Loucy (cell line): ENCODE measurements around the gene FPR2.

Source experiments
- EZH2phosphoT487 ChIP-seq: fragments of 200-600 bp; IDR thresholded peaks from 2 replicates; pipeline ENCODE4 v1.6.1; 2018; ENCODE audit warnings: antibody characterized with exemption, mild to moderate bottlenecking, moderate library complexity, borderline replicate concordance
- TF ChIP-seq, protein P1 (sequence below): fragments of 200-600 bp; sonication (generic); conservative IDR thresholded peaks from 2 replicates; pipeline ENCODE4 v1.5.1; 2014; ENCODE audit warnings: mild to moderate bottlenecking, antibody characterized with exemption, low read length

DNA sequence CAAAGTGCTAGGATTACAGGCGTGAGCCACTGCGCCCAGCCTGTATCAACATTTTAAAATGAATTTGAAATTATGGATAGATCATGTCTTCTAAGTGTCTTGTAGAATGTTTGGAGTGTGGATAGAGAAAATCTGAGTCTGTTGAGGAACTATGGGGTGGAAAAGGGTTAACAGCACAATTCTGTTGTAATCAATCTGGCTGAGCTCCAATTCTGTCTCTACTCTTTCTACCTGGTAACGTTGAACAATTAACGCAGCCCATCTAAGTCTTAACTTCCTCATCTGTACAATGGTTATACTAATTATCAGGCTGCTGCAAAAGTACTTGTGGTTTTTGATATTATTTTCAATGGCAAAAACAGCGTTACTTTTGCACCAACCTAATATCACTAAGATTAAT, 4.1 kb downstream of the FPR2 start:
- TF ChIP-seq, protein P1, sequence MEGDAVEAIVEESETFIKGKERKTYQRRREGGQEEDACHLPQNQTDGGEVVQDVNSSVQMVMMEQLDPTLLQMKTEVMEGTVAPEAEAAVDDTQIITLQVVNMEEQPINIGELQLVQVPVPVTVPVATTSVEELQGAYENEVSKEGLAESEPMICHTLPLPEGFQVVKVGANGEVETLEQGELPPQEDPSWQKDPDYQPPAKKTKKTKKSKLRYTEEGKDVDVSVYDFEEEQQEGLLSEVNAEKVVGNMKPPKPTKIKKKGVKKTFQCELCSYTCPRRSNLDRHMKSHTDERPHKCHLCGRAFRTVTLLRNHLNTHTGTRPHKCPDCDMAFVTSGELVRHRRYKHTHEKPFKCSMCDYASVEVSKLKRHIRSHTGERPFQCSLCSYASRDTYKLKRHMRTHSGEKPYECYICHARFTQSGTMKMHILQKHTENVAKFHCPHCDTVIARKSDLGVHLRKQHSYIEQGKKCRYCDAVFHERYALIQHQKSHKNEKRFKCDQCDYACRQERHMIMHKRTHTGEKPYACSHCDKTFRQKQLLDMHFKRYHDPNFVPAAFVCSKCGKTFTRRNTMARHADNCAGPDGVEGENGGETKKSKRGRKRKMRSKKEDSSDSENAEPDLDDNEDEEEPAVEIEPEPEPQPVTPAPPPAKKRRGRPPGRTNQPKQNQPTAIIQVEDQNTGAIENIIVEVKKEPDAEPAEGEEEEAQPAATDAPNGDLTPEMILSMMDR: no peak
- TF ChIP-seq EZH2phosphoT487: no peak
